Skeletal muscle tissue (tissue), 4 donors: ENCODE data around the gene CCDC183. TPM values are rescaled to one million over a fixed set of nuclear protein-coding genes. Genes with fewer than 3 reads are reported as not detected.

Source experiments
- H3K27ac ChIP-seq: one replicate; pipeline ENCODE4 v1.7.0; 2013; ENCODE audit warnings: mild to moderate bottlenecking, low read depth, low read length, inconsistent platforms
- H3K27me3 ChIP-seq, 3 donors: one replicate each; pipeline ENCODE4 v1.7.0; 2013; ENCODE audit warnings: low read length in 3 of 3; ENCODE audit not compliant: control insufficient read depth in 3 of 3, insufficient read depth in 3 of 3
- H3K36me3 ChIP-seq, 3 donors: one replicate each; pipeline ENCODE4 v1.7.0; 2013; ENCODE audit warnings: low read length in 3 of 3; ENCODE audit not compliant: control insufficient read depth in 3 of 3, insufficient read depth in 3 of 3
- H3K4me1 ChIP-seq, 3 donors: one replicate each; pipeline ENCODE4 v1.7.0; 2013; ENCODE audit warnings: low read length in 3 of 3, mild to moderate bottlenecking in 3 of 3; ENCODE audit not compliant: control insufficient read depth in 3 of 3, insufficient read depth in 3 of 3
- H3K4me3 ChIP-seq, 3 donors: one replicate each; pipeline ENCODE4 v1.7.0; 2013; ENCODE audit warnings: low read length in 3 of 3
- H3K9ac ChIP-seq, 3 donors: one replicate each; pipeline ENCODE4 v1.7.0; 2013; ENCODE audit warnings: low read length in 3 of 3, mild to moderate bottlenecking in 3 of 3, moderate library complexity in 2 of 3, low read depth in 1 of 3
- H3K9me3 ChIP-seq, 3 donors: one replicate each; pipeline ENCODE4 v1.7.0; 2013; ENCODE audit warnings: low read length in 3 of 3; ENCODE audit not compliant: control insufficient read depth in 3 of 3
- total RNA-seq: library from RNA; depleted of rRNA; stranded (reverse); fragments of >200 nt; gene quantifications from one replicate; pipeline ENCODE4 v1.2.3, GENCODE V29; 2014
- donor health status: Osteomylitis.

Gene CCDC183
- 1.0 TPM for total RNA-seq

GRCh38 chr9:136796238-136796774 lies at the start of gene CCDC183:
Gene CCDC183 (plus strand): TSS chr9:136796338. CDS start chr9:136796398, 60 bp downstream.
- H3K36me3 ChIP-seq, result peaks cover 0 to 8% (median 7%) of the 10 kb centered on the region in 3 donors
- H3K27ac ChIP-seq, result no peak within 1 kb of the TSS
- H3K4me1 ChIP-seq, result peaks cover 31 to 33% (median 32%) of the 10 kb centered on the region in 3 donors
- peak within 1 kb of the TSS in 1 of 3 donors; percentile 16 for H3K9ac ChIP-seq
- no peak within 1 kb of the TSS for H3K4me3 ChIP-seq
- H3K9me3 ChIP-seq, result no peaks in the 10 kb centered on the region
- H3K27me3 ChIP-seq, result peaks cover 26 to 39% (median 27%) of the 10 kb centered on the region in 3 donors

- Histone ChIP-seq H3K27me3 (peaks cover 16 to 34% (median 24%) of the 10 kb centered on the region in 3 donors), H3K36me3 (no peaks in the 10 kb centered on the region), H3K27ac (no peak overlapping the region), H3K9ac (no peak overlapping the region), H3K9me3 (no peaks in the 10 kb centered on the region), H3K4me1 (peaks cover 0 to 18% (median 4%) of the 10 kb centered on the region in 3 donors), H3K4me3 (no peak overlapping the region)
Measured at GRCh38 chr9:136746621-136747020, 49.5 kb upstream of the CCDC183 start.

GRCh38 chr9:136747161-136748060 lies 48.7 kb upstream of the CCDC183 start:
- Histone ChIP-seq H3K9me3 (no peaks in the 10 kb centered on the region), H3K9ac (no peak overlapping the region), H3K27ac (no peak overlapping the region), H3K4me1 (peaks cover 0 to 15% (median 0%) of the 10 kb centered on the region in 3 donors), H3K36me3 (no peaks in the 10 kb centered on the region), H3K27me3 (peaks cover 8 to 26% (median 18%) of the 10 kb centered on the region in 3 donors), H3K4me3 (no peak overlapping the region)

GRCh38 chr9:136748201-136748600 lies 47.9 kb upstream of the CCDC183 start, which contains the start of gene LCN6:
Gene LCN6 (minus strand): TSS chr9:136748525. CDS start chr9:136748483, 42 bp downstream.
- Histone ChIP-seq H3K4me3 (no peak within 1 kb of the TSS), H3K27me3 (peaks cover under 1 to 18% (median 10%) of the 10 kb centered on the region in 3 donors), H3K9ac (no peak within 1 kb of the TSS), H3K4me1 (peaks cover 0 to 10% (median 0%) of the 10 kb centered on the region in 3 donors), H3K27ac (no peak within 1 kb of the TSS), H3K36me3 (no peaks in the 10 kb centered on the region), H3K9me3 (no peaks in the 10 kb centered on the region)

- no peaks in the 10 kb centered on the region for H3K9me3 ChIP-seq
- H3K27ac ChIP-seq, result no peak overlapping the region
- peaks cover 0 to 10% (median 3%) of the 10 kb centered on the region in 3 donors for H3K27me3 ChIP-seq
- H3K9ac ChIP-seq, result no peak overlapping the region
- H3K4me3 ChIP-seq, result no peak overlapping the region
- peaks cover 0 to 10% (median 0%) of the 10 kb centered on the region in 3 donors for H3K4me1 ChIP-seq
- no peaks in the 10 kb centered on the region for H3K36me3 ChIP-seq
Measured at GRCh38 chr9:136748666-136749611, 47.2 kb upstream of the CCDC183 start.

GRCh38 chr9:136750526-136750925 lies 45.6 kb upstream of the CCDC183 start:
- H3K27ac ChIP-seq, result no peak overlapping the region
- H3K27me3 ChIP-seq, result peaks cover 0 to 4% (median 0%) of the 10 kb centered on the region in 3 donors
- peaks cover 0 to 1% (median under 1%) of the 10 kb centered on the region in 3 donors for H3K9me3 ChIP-seq

GRCh38 chr9:136751244-136751643 lies 44.9 kb upstream of the CCDC183 start:
- Histone ChIP-seq H3K27ac (no peak overlapping the region), H3K36me3 (no peaks in the 10 kb centered on the region), H3K4me3 (no peak overlapping the region), H3K9ac (no peak overlapping the region), H3K4me1 (peaks cover 0 to 10% (median 0%) of the 10 kb centered on the region in 3 donors), H3K9me3 (peaks cover 2 to 8% (median 7%) of the 10 kb centered on the region in 3 donors), H3K27me3 (peaks cover 0 to 4% (median 0%) of the 10 kb centered on the region in 3 donors)

More at GRCh38 chr9:136750526-136750925, 45.6 kb upstream of the CCDC183 start:
- H3K4me3 ChIP-seq, result no peak overlapping the region
- H3K9ac ChIP-seq, result no peak overlapping the region
- H3K4me1 ChIP-seq, result peaks cover 0 to 10% (median 0%) of the 10 kb centered on the region in 3 donors
- no peaks in the 10 kb centered on the region for H3K36me3 ChIP-seq

- peaks cover 0 to 4% (median 0%) of the 10 kb centered on the region in 3 donors for H3K27me3 ChIP-seq
- H3K9ac ChIP-seq, result no peak overlapping the region
- peaks cover 0 to 10% (median 5%) of the 10 kb centered on the region in 3 donors for H3K4me1 ChIP-seq
- no peaks in the 10 kb centered on the region for H3K36me3 ChIP-seq
- H3K9me3 ChIP-seq, result peaks cover 2 to 9% (median 8%) of the 10 kb centered on the region in 3 donors
- no peak overlapping the region for H3K27ac ChIP-seq
- no peak overlapping the region for H3K4me3 ChIP-seq
Measured at GRCh38 chr9:136751814-136752213, 44.3 kb upstream of the CCDC183 start.

GRCh38 chr9:136753371-136754058 lies 42.6 kb upstream of the CCDC183 start:
- Histone ChIP-seq H3K36me3 (no peaks in the 10 kb centered on the region), H3K4me3 (no peak overlapping the region), H3K9me3 (peaks cover 2 to 9% (median 8%) of the 10 kb centered on the region in 3 donors), H3K4me1 (peaks cover 13 to 22% (median 22%) of the 10 kb centered on the region in 3 donors), H3K27ac (no peak overlapping the region), H3K27me3 (no peaks in the 10 kb centered on the region), H3K9ac (no peak overlapping the region)
